NOMO-1 treated with DMSO at 0.1 percent for 48 hours (cell line): ENCODE results near the gene SDR42E2.
"Not testable (repeated sequence)": the region's sequence is repeated elsewhere in the genome, so short reads cannot be mapped to it uniquely, and the experiment has no call there.

Experiments used
- DNase-seq: peaks from one replicate; lab custom pipeline; 2025; ENCODE audit not compliant: unreplicated experiment; lab: John Stamatoyannopoulos, UW

Gene SDR42E2

DNA sequence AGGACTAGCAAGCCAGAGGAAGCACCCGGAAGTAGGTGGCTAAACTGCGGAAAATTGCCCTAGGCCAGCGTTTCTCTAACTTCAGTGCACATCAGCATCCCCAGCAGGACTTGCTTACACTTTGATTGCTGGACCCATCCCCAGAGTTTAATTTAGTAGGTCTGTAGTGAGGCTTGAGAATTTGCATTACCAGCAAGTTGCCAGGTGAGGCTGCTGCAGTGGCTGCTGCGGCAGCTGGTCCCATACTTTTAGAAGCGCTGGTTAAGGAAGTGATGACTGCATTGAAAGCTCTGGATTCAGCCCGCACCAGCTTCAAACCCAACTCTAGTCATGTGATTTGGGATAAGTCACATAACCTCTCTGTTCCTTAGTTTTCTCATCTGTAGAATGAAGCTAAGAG is 48.0 kb downstream of the SDR42E2 start:
- DNase-seq = no peak

DNA sequence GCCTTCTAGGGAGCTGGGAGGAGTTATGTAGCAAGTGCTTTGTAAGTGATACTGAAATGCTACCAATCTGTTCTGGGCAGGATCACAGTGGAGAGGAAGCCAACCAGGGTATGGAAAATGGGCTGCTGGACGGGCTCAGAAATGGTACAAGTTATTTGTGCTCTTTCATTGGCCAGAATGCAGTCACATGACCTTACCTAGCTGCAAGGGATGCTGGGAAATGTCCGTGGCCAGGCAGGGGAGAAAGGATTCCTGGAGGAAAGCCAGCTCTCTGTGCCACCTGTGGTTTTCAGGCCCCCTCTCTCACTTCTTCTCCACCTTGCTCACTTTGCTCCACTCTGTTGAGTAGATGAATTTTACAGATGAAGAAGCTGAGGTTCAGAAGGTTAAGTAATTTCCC is 48.5 kb downstream of the SDR42E2 start:
- no peak for DNase-seq

DNA sequence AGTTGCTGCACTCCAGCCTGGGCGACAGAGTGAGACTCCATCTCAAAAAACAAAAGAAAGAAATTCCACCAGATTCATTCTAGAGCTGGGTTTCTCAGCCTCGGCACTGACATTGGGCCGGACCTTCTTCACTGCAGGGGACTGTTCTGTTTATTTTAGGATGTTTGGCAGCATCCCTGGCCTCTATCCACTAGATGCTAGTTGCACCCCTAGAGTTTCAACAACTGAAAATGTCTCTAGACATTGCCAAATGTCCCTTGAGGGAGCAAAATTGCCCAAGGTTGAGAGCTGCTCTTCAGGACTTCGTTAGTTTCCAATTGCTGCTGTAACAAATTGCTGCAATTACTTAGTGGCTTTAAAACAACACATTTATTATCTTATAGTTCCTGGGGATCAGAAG is 50.9 kb downstream of the SDR42E2 start:
- no peak for DNase-seq

DNA sequence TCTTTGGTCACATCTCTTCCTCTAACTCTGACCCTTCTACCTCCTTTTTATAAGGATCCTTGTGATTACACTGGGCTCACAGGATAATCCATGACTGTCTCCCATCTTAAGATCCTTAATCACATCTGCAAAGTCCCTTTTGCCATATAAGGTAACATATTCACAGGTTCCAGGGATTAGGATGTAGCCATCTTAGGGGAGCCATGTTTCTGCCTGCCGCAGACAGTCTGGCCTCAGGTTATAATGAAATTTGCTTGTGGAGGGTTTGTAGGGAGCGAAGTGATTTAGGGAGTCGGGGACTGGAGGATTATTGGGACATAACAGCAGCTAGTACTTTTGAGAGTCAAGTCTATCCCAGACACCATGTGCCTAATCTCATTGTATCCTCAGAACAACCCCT is 51.5 kb downstream of the SDR42E2 start:
- DNase-seq = no peak

DNA sequence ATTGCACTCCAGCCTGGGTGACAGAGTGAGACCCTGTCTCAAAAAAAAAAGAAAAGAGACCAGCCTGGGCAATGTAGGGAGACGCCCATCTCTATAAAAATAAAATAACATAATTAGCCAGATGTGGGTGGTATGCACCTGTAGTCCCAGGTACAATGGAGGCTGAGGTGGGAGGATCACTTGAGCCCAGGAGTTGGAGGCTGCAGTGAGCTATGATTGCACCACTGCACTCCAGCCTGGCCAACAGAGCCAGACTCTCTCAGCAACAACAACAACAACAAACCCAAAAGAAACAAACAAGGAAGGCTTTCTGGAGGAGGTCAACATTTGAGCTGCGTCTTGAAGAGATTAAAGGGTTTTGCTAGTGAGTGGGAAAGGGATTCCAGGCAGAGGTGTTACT is 52.1 kb downstream of the SDR42E2 start:
- no peak for DNase-seq

DNA sequence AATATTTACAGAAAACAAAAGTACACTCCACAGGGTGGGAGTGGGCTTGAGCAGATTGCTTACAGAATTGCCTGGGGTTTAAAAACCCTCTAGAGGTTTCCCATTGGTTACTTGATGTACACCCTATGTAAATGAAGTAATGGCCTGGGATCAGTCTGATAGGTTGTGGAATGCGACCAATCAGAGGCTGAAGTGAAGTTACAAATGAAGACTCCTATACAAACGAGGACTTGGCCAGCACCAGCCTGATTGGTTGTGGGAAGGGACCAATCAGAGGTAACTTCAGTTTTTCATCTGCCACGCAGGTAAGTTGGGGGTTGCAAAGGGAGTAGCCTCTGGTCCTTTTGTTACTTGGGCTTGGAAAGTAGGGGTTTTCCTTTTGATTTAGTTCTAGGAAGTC is 52.6 kb downstream of the SDR42E2 start:
- DNase-seq = no peak

DNA sequence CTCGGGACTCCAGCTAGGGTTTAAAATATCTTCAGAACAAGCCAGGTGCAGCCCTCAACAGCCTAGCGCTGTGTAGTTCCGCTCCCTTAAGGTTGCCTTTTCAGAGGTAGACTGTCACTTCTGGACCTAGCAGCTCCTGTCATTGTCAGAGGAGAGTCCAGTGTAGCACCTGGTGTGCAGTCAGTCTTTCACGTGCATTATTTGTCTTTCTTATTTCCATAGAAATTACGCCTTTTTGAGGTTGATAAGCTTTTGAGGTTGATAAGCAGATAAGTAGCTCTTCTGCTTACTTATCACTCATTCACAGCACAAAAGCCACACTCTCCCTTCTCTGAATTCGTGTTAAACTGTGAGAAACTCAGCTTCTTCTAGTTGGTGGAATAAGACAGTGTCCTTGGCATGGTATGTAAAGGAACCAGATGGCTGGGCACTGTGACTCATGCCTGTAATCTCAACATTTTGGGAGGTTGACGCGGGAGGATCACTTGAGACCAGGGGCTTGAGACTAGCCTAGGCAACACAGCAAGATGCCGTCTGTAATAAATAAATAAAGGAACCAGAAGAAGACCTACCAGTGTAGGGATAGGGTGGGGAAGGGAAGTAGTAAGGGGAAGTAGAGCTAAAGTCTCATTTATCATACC is 54.0 kb downstream of the SDR42E2 start:
- peak; percentile 72 for DNase-seq

DNA sequence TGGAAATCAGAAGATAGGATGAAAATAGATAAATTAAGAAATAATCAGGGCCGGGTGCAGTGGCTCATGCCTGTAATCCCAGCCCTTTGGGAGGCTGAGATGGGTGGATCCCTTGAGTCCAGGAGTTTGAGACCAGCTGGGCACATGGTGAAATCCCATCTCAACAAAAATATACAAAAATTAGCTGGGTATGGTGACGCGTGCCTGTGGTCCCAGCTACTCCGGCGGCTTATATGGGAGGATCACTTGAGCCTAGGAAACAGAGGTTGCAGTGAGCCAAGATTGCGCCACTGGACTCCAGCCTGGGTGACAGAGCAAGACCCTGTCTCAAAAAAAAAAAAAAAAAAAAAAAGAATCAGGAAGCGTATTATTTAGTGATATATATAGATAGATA is 54.5 kb downstream of the SDR42E2 start:
- not testable (repeated sequence) for DNase-seq

DNA sequence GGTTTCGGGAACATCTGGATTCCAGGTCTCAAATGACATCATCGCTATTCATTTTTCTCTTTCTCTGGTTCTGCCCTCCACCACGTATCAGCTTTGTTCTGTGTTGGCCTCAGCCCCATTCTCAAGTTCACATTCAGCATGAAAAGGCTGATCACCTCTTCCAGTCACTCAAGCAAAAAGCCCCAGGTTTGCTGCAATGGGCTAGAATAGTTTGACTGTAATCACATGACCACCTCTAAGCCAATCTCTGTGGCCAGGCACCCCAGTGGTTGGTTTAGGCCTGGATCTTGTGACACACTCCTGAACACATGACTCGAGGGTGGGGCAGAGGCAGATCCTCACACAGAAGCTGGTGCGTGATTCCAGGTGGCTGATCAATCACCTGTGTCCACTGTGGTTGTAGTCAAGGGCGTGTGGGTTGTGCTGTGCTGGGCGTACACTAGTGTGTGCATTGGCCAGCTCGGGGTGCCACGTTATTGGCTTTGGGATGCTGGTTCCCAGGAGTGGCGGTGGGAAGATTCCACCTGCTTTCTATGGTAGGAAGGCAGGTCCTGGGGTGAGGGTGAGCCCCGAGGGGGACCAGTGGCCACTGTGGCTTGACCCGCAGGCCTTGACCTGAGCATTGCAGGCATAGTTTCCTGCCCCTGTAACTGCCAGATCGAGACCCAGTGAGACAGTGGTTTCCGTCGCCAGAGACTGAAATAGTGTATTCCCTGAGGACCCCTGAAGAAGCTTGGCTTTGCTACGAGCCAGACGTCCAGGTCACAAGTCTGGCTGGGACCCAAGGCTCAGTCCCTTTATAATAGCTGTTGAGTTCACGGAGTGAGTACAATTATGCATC is 55.8 kb downstream of the SDR42E2 start:
- no peak for DNase-seq

DNA sequence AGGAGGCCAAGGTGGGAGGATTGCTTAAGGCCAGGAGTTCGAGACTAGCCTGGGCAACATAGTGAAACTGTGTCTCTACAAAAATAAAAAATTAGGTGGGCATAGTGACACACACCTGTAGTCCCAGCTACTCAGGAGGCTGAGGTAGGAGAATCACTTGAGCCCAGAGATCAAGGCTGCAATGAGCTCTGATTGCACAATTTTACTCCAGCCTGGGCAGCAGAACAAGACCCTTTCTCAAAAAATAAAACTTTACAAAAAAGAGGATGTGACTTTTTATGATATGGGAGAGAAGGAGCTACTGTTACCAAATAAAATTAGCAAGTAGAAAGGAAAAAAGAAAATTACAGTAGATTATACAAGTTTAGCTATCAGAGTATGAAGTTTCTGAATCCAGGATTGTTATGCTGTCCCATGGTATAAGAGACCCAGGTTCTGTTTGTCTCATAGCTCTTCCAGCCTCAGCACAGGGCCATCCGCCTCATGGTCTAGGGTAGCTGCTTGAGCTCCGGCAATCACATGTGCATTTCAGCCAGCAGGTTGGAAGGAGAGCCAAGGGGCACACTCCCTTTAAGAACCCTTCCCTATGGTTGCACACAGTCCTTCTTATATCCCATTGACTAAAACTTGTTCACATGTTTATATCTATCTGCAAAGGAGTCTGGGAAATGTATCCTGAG is 57.2 kb downstream of the SDR42E2 start:
- DNase-seq = no peak

DNA sequence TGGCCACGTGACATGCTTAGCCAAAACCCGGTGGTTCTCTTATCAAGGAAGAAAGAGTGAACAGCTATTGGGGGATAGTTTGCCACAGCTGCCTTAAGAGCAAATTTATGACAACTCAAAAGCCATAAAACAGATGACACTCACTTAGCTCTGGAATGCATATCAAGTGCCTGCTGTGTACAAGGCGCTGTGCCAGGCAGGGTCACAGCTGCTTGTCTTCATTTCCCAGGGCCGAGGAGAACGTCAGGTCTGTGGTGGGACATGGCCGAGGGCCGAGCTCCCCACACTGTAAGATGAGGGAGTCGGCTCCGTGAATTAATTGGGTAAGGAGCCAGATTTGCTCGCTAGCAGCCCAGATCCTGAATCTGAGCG is 57.7 kb downstream of the SDR42E2 start:
- no peak for DNase-seq

DNA sequence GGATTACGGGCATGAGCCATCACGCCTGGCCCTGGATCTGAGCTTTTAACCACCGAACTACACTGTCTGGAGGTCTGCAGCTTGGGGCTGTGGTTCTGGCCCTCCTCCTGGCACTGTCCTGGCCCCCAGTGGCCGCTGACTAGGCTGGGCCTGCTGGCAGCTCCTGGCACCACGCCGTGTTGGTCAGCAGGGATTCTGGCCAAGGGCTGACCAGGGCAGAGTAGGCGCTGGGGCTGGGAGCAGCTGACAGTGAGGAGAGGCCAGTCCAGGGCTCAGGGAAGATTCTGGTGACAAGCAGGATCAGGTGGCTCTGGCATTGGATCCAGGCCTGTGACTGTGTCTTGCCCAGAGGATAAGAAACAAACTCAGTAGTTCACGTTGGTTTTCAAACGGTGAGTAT is 58.4 kb downstream of the SDR42E2 start:
- DNase-seq = no peak

DNA sequence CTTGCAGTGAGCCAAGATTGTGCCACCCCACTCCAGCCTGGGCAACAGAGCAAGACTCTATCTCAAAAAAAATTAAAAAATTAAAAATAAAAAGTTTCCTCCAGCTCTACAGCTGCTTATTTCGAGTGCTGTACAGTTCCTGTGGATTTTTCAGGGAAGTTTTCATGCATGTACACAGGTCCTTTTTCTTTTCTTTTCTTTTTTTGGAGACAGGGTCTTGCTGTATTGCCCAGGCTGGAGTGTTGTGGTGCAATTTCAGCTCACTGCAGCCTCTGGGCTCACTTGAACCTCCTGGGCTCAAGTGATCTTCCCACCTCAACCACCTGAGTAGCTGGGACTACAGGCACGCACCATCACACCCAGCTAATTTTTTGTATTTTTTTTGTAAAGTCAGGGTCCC is 59.7 kb downstream of the SDR42E2 start:
- no peak for DNase-seq

DNA sequence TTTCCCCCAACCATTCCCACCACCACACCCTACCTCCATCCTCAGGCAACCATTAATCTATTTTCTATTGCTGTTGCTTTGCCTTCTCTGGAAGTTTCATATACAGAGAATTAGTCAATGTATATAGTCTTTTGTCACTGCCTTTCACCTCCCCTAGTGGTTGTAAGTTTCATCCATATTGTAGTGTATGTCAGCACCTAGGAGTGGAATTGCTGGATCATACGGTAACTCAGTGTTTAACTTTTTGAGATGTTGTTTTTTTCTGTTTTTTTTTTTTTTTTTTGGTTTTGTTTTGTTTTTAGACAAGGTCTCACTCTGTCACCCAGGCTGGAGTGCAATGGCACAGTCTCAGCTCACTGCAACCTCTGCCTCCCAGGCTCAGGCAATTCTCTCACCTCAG is 60.7 kb downstream of the SDR42E2 start:
- no peak for DNase-seq

DNA sequence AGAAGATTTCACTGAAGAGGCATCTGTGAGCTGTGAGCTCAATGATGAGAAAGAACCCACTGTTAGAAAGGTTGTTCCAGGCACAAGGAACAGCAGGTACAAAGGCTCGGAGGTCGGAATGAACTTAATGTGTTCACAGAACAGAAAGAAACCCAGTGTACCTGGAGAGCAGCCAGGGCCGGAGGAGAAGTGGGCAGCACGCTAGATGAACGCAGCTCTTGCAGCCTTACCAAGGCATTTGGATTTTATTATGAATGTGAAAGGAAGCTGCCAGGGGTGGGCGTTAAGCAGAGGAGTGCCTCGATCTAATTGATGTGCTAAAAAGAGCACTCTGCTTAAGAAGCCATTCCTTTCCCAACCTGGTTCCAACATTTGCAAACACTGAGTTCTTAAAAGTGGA is 62.8 kb downstream of the SDR42E2 start:
- DNase-seq = no peak

DNA sequence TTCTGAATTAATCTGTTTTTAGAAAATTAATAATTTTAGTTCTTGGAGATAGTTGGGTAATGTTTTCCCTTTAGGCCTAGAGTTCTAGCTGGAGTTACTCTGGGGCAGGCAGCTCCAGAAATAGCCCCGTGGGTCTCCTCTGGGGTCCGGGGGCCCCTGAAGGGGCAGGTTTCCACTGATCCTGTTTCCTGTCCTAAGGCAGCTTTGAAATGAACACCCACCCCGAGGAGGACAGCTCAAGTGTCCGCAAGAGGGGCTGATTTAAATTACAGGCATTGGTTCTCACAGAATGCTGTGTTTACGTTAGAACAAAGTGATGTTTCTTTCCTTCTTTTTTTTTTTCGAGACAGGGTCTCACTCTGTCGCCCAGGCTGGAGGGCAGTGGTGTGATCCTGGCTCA is 67.6 kb downstream of the SDR42E2 start:
- DNase-seq = no peak

DNA sequence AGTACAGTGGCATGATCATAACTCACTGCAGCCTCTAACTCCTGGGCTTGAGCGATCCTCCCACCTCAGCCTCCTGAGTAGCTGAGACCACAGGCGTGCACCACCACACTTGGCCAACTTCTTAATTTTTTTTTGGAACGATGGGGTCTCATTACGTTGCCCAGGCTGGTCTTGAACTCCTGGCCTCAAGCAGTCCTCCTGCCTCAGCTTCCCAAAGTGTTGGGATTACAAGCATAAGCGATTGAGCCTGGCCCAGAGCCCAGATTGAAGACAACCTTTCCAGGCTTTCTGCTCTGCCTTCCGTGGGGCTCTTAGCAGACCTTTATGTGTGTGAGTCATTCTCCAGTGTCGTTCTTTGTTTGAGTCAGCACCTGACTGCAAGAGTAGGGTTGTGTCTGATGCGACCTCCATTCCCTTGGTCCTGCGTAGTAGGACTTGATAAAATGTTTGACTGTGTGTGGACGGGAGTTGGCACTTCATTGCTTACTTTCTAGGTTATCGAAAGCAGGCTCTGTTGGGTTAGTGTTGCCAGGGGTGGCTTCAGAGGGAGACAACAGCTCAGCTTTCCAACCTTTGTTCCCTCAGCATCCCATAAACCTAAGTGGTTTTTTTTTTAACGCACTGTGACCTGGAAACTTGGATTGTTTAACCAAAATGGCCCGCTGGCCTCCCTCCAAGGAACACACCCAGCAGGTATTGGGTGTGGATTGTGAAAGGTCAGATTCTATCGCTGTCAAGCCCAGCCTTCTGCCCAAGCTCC is 70.2 kb downstream of the SDR42E2 start:
- DNase-seq = no peak

DNA sequence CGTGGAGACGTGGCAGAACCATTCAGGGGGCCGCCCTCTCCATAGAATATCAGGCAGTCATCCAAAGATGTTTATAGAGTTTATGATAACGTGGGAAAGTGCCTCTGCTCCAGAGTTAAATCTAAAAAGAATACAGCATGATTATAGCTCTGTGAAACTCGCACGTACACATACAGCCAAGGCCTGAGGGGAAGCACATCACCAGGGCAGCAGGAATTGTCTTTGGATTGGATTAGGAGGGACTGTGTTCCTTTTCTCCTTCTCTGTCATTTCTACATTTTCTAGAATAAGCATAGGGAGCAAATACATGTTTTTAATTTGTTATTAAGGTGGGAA is 70.7 kb downstream of the SDR42E2 start:
- no peak for DNase-seq

DNA sequence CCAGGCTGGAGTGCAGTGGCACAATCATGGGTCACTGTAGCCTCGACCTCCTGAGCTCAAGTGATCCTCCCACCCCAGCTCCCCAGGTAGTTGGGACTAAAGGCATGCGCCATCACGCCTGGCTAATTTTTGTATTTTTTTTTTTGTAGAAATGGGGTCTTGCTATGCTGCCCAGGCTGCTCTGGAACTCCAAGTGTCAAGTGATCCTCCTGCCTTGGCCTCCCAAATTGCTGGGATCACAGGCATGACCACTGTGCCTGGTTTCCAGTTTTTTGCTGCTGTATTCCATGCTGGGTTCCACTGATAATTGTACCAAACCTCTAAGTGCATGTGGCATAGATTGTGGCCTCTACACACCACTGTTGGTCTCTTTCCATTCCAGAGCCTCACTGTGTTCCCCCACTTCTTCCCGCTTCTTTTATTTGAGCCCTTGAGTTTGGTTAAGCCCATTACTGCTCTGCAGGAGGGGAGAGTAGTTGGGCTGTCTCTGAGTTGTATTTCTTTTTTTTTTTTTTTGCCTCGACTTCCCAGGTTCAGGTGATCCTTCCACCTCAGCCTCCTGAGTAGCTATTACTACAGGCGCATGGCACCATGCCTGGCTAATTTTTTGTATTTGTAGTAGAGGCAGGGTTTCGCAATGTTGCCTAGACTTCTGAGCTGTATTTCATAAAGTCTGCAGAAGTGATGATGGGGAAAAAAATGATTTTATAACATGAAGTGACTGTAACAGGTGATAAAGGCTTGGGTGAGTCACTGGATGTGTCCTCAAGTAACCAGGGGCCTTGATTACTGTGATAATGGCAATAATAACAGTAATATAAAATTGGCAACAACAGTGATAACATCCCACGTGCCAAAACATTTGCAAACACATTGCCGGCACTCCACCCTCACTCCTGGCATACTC is 73.8 kb downstream of the SDR42E2 start:
- no peak for DNase-seq

DNA sequence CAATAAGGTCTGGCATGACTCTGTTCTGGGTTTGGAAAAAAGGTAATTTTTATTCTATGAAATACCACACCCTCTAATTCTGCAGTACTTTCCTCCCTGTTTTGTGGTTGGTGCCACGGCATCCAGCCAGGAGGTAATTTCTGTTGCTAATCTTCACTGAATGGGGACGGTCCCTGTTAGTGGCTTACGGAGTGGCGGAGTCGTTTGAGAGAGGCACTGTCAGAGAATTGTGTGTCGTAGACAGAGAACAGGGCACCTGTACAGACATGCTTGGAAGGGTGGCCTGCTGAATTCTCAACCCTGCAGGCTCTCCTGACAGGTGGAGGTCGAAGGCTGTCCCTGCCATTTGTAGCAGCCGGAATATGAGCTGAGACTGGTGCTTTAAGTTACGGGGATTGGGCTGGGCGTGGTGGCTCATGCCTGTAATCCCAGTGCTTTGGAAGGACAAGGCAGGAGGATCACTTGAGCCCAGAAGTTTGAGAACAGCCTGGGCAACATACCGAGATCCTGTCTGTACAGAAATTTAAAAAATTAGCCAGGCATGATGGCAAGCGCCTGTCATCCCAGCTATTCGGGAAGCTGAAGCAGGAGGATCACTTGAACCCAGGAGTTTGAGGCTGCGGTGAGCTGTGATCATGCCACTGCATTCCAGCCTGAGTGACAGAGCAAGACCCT is 77.0 kb downstream of the SDR42E2 start:
- DNase-seq = no peak
